Activated CD8-positive, alpha-beta memory T cell treated with anti-CD3 and anti-CD28 coated beads, Interleukin-2, amount 50 U/mL, for 1 hour (primary cell): ENCODE data around the gene CRACR2B.

Experiments
- DNase-seq: peaks from one replicate; pipeline ENCODE4 v3.0.0-alpha.2; 2020; ENCODE audit errors: extremely low read depth

The CRACR2B gene

GRCh38 chr11:826836-827145 is 928 bp upstream of the CRACR2B start:
- DNase-seq = no peak

DNA sequence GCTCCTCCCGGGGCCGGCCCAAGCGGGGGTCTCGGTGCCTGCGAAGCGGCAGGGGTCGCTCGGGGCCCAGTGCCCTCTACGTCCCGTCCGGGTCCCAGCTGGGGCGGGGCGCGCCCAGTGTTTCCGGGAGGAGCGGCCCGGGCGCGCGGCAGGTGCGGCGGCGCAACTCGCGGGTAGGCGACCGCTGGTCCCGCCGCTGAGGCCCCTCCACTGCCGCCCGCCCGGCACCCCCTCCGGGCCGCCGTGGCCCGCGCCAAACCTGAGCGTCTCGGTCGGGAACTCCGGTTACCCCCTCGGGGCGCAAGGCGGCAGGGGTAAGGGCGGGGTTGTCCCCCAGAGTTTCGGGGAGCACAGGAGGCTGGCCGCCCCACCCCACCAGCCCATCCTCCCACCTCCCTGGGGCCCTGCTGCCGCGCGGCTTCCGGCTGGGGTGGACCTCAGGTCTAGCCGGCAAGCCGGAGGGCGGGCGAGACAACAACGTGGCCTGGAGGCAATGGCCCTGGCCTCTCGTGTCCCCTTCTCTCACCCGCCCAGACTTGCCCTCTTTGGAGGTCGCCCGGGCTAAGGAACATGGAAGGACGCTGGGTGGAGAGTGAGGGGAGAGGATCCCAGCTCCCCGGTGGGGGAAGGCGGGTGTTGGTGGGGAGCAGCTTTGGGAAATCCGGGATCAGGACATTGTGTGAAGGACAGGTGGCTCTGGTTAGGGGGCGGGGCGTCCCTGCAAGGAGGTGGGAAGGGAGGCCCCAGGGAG is 398 bp upstream of the CRACR2B start:
- DNase-seq = no peak

GRCh38 chr11:828506-829175 is 922 bp downstream of the CRACR2B start:
- DNase-seq = no peak

DNA sequence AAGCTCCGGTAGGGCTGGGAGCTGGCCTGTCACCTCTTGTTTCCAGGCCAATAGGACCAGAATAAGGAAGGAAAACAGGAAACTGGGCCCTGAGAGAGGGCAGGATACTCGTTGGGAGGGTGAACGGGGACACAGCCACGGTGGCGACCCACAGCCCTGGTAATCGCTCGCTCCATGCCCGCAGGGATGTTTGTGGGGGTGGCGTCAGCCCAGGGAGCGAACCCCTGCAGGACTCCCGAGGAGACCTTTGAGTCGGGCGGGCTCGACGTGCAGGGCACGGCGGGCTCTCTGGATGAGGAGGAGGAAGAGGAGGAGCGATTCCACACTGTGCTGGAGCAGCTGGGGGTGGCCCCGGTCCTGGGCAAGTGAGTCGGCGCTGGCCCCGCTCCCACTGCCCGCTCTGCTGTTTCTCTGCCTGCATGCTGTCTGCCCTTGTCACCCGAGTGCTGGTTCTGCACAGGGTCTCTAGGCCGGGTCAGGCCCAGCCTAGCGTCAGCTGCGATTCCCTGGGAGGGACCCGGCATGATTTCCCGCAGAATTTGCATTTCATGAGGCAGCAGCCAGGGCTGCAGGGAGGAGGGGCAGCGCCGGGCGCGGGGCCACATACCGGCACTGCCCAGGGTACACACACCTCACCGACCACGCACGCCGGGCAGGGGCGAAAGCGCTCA is 1.6 kb downstream of the CRACR2B start:
- no peak for DNase-seq

GRCh38 chr11:829847-830294 is 2.2 kb downstream of the CRACR2B start:
- no peak for DNase-seq

DNA sequence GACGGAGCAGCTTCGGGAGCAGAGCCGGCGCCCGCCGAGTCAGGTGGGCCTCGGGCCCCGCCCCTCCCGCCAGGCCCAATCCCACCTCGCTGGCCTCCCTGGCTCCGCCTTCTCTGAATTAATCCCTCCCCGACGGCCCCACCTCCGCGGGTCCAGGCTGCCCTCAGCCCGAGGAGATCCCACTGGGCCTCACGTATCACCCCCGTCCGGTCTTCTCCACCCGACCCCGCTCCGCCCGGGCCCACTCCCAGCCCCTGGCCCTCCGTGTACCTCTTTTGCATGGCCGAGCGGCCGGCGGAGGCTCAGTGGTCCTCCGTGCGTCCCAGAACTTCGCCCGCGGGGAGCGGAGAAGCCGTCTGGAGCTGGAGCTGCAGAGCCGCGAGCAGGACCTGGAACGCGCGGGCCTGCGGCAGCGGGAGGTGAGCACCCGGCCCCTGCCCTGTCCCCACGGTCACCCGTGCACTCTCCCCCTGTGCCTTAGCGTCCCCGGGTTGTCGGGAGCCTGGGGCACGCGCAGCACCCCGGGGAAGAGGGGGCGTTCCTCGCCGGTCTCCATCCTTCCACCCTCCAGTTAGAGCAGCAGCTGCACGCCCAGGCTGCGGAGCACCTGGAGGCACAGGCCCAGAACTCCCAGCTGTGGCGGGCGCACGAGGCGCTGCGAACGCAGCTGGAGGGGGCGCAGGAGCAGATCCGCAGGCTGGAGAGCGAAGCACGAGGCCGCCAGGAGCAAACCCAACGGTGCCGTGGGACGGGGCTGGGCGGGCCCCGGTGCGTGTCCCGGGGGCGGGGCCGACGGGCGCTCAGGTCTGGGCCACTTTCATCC is 2.8 kb downstream of the CRACR2B start:
- no peak for DNase-seq

- DNase-seq = no peak
Measured at GRCh38 chr11:831118-831864, 3.6 kb downstream of the CRACR2B start.

- no peak for DNase-seq
Measured at GRCh38 chr11:831961-832528, 4.3 kb downstream of the CRACR2B start.

DNA sequence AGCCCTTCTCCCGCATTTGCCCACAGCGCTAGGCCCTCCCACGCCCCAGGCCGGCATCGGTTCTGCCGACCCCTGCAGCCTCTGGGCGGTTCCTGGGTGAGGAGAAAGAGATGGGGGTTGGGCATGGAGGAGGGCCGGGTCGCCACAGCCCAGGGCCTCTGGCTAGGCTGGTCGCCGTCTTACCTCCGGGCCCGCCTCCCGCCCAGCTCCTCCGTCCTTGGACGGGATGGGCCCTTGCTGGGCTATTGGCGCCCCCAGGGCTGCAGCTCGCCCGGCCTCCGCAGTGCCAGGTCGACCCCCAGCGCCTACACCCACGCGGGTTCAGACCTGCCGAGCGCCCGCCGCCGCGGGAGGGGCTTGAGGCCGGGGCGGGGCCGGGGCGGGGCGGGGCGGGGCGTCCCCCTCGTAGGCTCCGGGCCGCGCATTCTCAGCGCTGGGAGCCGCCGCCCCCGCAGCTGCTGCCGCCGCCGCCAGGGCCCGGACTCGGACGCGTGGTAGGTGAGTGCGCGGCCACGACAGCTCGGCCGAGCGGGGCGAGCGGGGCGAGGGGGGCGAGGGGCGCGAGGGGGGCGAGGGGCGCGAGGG is 4.9 kb downstream of the CRACR2B start, which contains the start of gene CD151:
Gene CD151, plus strand, starts transcription at position 424 of the 585 bp plus-strand sequence. CDS start 3,118 bp downstream, outside the sequence.
- no peak for DNase-seq

DNA sequence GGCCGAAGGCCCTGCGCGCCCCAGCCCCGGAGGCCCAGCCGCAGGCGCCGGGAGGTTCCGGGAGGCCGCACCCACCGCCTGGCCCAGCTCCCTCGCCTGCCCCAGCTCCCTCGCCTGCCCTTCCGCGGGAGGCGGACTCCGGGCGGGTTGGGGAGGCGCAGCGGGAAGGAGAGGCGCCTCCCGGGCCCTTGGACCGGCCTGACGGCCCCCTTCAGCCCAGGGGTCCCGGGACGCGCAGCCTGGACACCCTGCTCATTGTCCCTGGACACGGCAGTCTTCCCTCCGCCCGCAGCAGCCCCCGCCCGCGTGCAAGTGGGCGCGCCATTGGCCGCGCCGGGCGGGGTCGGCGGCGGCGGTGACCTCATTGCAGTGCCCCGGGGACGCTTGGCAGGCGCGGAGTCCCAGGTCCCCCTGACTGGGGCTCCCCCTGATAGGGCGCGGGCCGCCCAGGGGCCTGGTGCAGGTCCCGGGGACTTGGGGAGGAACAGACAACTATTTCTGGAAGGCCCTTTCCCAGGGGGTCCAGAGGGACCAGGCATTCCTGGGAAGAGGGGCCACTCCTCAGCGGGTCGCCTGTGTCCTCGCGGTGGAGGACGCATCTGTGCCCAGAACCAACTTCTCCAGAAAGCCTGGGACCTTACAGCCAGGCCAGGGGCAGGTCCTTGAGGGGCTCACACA is 5.5 kb downstream of the CRACR2B start:
- no peak for DNase-seq

DNA sequence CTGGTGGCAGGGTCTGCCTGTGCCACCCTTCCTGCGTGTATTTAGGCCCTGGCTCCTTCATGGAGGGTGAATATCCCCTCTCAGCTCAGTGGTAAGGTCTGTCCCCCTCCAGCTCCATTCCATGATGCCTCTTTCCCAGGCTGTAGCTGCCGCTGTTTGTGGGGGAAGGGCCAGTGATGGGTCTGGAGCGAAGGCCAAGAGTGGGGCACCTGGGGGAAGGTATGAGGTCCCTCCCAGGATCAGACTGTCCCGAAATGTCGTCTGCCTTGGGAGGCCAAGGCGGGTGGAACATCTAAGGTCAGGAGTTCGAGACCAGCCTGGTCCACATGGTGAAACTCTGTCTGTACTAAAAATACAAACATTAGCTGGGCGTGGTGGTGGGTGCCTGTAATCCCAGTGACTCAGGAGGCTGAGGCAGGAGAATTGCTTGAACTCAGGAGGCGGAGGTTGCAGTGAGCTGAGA is 6.2 kb downstream of the CRACR2B start:
- no peak for DNase-seq

- no peak for DNase-seq
Measured at GRCh38 chr11:834371-835316, 6.9 kb downstream of the CRACR2B start.

DNA sequence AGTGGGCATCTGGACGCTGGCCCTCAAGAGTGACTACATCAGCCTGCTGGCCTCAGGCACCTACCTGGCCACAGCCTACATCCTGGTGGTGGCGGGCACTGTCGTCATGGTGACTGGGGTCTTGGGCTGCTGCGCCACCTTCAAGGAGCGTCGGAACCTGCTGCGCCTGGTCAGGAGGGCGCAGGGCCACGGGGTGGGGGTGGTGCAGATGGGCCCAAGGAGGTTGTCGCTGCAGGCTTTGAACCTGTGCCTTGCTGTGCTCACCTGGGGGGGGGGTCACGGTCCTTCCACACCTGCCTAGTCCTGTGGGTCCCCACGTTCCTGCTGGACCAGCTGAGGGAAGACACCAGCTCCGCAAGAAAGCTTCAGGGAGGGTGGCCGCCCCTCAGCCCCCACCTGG is 8.6 kb downstream of the CRACR2B start:
- DNase-seq = no peak

GRCh38 chr11:836700-837099 is 9.0 kb downstream of the CRACR2B start:
- DNase-seq = no peak

- no peak for DNase-seq
Measured at GRCh38 chr11:837189-837989, 9.7 kb downstream of the CRACR2B start.

GRCh38 chr11:837990-838307 is 10.2 kb downstream of the CRACR2B start:
- no peak for DNase-seq

DNA sequence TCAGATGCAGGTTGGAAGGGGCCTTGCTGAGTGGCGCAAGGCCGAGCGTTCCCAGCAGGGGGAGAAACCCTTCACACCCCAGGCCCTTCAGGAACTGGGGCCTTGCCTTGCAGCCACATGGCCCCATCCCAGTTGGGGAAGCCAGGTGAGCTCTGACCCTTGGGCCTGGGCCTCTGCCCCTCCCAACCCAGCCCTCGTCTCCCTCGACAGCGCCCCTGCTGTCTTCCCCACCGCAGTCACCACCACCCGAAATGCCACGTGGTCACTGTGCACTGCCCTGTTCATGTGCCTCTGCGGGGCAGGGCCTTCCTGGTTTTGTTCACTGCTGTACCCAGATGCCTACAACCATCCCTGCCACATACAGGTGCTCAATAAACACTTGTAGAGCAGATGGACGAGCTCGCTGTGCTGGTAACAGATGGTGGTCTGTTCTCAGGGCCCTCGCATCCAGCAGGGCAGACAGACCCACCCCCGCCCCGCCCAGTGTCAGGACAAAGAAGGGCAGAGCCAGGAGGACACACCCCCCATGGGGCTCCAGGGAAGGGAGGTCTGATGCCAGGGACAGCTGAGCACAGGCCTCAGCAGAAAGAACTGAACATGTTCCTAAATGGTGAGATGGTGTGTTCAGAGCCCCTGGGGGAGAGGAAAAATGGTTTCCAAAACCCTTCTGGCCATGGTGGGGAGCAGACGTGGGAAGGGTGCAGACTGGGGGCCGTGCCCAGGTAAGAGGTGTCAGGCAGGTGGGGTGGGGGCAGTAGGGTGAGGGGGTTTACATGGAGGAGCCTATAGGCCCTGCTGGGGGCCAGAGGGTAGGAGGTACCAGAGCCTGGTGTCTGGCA is 10.9 kb downstream of the CRACR2B start:
- DNase-seq = no peak
